ENCODE measurements around the gene COX8A. TPM values are rescaled to one million over a fixed set of nuclear protein-coding genes. Genes with fewer than 3 reads are reported as not detected.

COX8A gene
- total and polyA plus RNA-seq, 5 experiments from 2014 or later: 94.9 to 428 (median 319) TPM

GRCh38 chr11:63998558-63999348 is 24.3 kb downstream of the COX8A start:
- Mint-ChIP-seq H3K9me3 (no peaks in the 10 kb centered on the region), H3K4me3 (peak overlapping the region in 5 of 10 donors; percentile 26 to 66 (median 42)), H3K36me3 (peaks cover 0 to 46% (median 12%) of the 10 kb centered on the region in 3 donors), H3K27me3 (peaks cover 0 to 4% (median 0%) of the 10 kb centered on the region in 5 donors), H3K4me1 (peaks cover 11 to 34% (median 23%) of the 10 kb centered on the region in 4 donors), H3K27ac (peak overlapping the region in 3 of 10 donors; percentile 56 to 71 (median 59))
- POLR2A ChIA-PET: interaction anchor here (0.5 to 1.7 kb wide), 4 partner anchors 12 to 151 kb away, joined by 3 to 9 read pairs (median 4); partner anchors contain the start of gene OTUB1
- ATAC-seq: no peak
- peak in 1 of 10 donors; percentile 35 for DNase-seq

- Mint-ChIP-seq H3K9me3 (no peaks in the 10 kb centered on the region), H3K4me1 (peaks cover 10 to 30% (median 22%) of the 10 kb centered on the region in 4 donors), H3K27ac (no peak overlapping the region), H3K36me3 (peaks cover 0 to 39% (median 9%) of the 10 kb centered on the region in 3 donors), H3K4me3 (peak overlapping the region in 7 of 10 donors; percentile 42 to 77 (median 60)), H3K27me3 (peaks cover 0 to 4% (median 0%) of the 10 kb centered on the region in 5 donors)
- peak; percentile 21 to 74 (median 52) for DNase-seq
- POLR2A ChIA-PET: interaction anchor here (0.5 to 2.0 kb wide), 6 partner anchors 11 to 153 kb away, joined by 3 to 8 read pairs (median 5); partner anchors contain the start of gene OTUB1
- ATAC-seq: peak; percentile 55 to 61
Measured at GRCh38 chr11:63999349-64000025, 25.1 kb downstream of the COX8A start.

- peaks cover 0 to 32% (median 9%) of the 10 kb centered on the region in 3 donors for H3K36me3 Mint-ChIP-seq
- POLR2A ChIA-PET: interaction anchor here (0.9 to 2.0 kb wide), 5 partner anchors 11 to 152 kb away, joined by 4 to 8 read pairs (median 5); partner anchors contain the start of gene OTUB1
- no peak overlapping the region for H3K27ac Mint-ChIP-seq
- H3K4me3 Mint-ChIP-seq: peak overlapping the region in 8 of 10 donors; percentile 19 to 77 (median 60)
- peaks cover 8 to 26% (median 18%) of the 10 kb centered on the region in 4 donors for H3K4me1 Mint-ChIP-seq
- DNase-seq (peak; percentile 59 to 86 (median 76)), ATAC-seq (peak; percentile 78 to 79)
- H3K9me3 Mint-ChIP-seq: no peaks in the 10 kb centered on the region
- peaks cover 0 to 5% (median 0%) of the 10 kb centered on the region in 5 donors for H3K27me3 Mint-ChIP-seq
Measured at GRCh38 chr11:64000026-64000739, 25.8 kb downstream of the COX8A start.

- peak in 1 of 2 donors; percentile 1 for ATAC-seq
- peaks cover 0 to 25% (median 9%) of the 10 kb centered on the region in 3 donors for H3K36me3 Mint-ChIP-seq
- no peaks in the 10 kb centered on the region for H3K9me3 Mint-ChIP-seq
- POLR2A ChIA-PET: interaction anchor here (1.7 to 2.0 kb wide), 3 partner anchors 15 to 151 kb away, joined by 5 to 8 read pairs (median 7); partner anchors contain the start of gene OTUB1
- peaks cover 8 to 26% (median 18%) of the 10 kb centered on the region in 4 donors for H3K4me1 Mint-ChIP-seq
- H3K27ac Mint-ChIP-seq: peak overlapping the region in 1 of 10 donors; percentile 58
- no peak for DNase-seq
- H3K4me3 Mint-ChIP-seq: peak overlapping the region in 8 of 10 donors; percentile 19 to 66 (median 55)
- H3K27me3 Mint-ChIP-seq: peaks cover 0 to 5% (median 0%) of the 10 kb centered on the region in 5 donors
Measured at GRCh38 chr11:64000740-64001483, 26.5 kb downstream of the COX8A start.

- H3K9me3 Mint-ChIP-seq: no peaks in the 10 kb centered on the region
- H3K27ac Mint-ChIP-seq: peak overlapping the region in 1 of 10 donors; percentile 58
- ATAC-seq (no peak), DNase-seq (no peak)
- H3K27me3 Mint-ChIP-seq: peaks cover 0 to 8% (median 7%) of the 10 kb centered on the region in 5 donors
- H3K4me1 Mint-ChIP-seq: peaks cover 10 to 28% (median 17%) of the 10 kb centered on the region in 4 donors
- H3K36me3 Mint-ChIP-seq: peaks cover 0 to 17% (median 9%) of the 10 kb centered on the region in 3 donors
- POLR2A ChIA-PET: interaction anchor here (0.9 to 2.0 kb wide), 4 partner anchors 15 to 184 kb away, joined by 3 to 5 read pairs (median 4); partner anchors contain the start of gene STIP1
- H3K4me3 Mint-ChIP-seq: peak overlapping the region in 8 of 10 donors; percentile 19 to 68 (median 55)
Measured at GRCh38 chr11:64001484-64002420, 27.3 kb downstream of the COX8A start.

- DNase-seq: no peak
- peaks cover 0 to 2% (median 0%) of the 10 kb centered on the region in 3 donors for H3K36me3 Mint-ChIP-seq
- H3K4me1 Mint-ChIP-seq: peaks cover 17 to 25% (median 21%) of the 10 kb centered on the region in 4 donors
- no peak for ATAC-seq
- no peaks in the 10 kb centered on the region for H3K9me3 Mint-ChIP-seq
- peaks cover 9 to 29% (median 27%) of the 10 kb centered on the region in 5 donors for H3K27me3 Mint-ChIP-seq
- H3K4me3 Mint-ChIP-seq: no peak overlapping the region
- H3K27ac Mint-ChIP-seq: peak overlapping the region in 2 of 10 donors; percentile 41 to 51
- POLR2A ChIA-PET: no interaction called here
Measured at GRCh38 chr11:64003807-64004589, 29.6 kb downstream of the COX8A start.

- POLR2A ChIA-PET: no interaction called here
- Mint-ChIP-seq H3K4me3 (no peak overlapping the region), H3K27ac (no peak overlapping the region), H3K4me1 (peaks cover 17 to 25% (median 21%) of the 10 kb centered on the region in 4 donors), H3K27me3 (peaks cover 9 to 33% (median 27%) of the 10 kb centered on the region in 5 donors), H3K9me3 (no peaks in the 10 kb centered on the region), H3K36me3 (peaks cover 0 to 2% (median 0%) of the 10 kb centered on the region in 3 donors)
- no peak for ATAC-seq
- no peak for DNase-seq
Measured at GRCh38 chr11:64004590-64004984, 30.2 kb downstream of the COX8A start.

GRCh38 chr11:64005691-64006090 is 31.3 kb downstream of the COX8A start:
- POLR2A ChIA-PET: no interaction called here
- ATAC-seq (no peak), DNase-seq (no peak)
- peaks cover 9 to 38% (median 36%) of the 10 kb centered on the region in 5 donors for H3K27me3 Mint-ChIP-seq
- H3K27ac Mint-ChIP-seq: no peak overlapping the region
- H3K36me3 Mint-ChIP-seq: peaks cover 0 to 5% (median 2%) of the 10 kb centered on the region in 3 donors
- H3K4me1 Mint-ChIP-seq: peaks cover 17 to 25% (median 20%) of the 10 kb centered on the region in 4 donors
- peaks cover 0 to 8% (median 0%) of the 10 kb centered on the region in 9 donors for H3K9me3 Mint-ChIP-seq
- no peak overlapping the region for H3K4me3 Mint-ChIP-seq

- H3K36me3 Mint-ChIP-seq: peaks cover 0 to 6% (median 2%) of the 10 kb centered on the region in 3 donors
- H3K4me3 Mint-ChIP-seq: peak overlapping the region in 3 of 10 donors; percentile 63 to 89 (median 81)
- no peak overlapping the region for H3K27ac Mint-ChIP-seq
- H3K4me1 Mint-ChIP-seq: peaks cover 16 to 25% (median 19%) of the 10 kb centered on the region in 4 donors
- H3K27me3 Mint-ChIP-seq: peaks cover 9 to 44% (median 36%) of the 10 kb centered on the region in 5 donors
- no peak for ATAC-seq
- peaks cover 0 to 13% (median 0%) of the 10 kb centered on the region in 9 donors for H3K9me3 Mint-ChIP-seq
- POLR2A ChIA-PET: no interaction called here
- no peak for DNase-seq
Measured at GRCh38 chr11:64006398-64006797, 32.0 kb downstream of the COX8A start.
